ENCODE data around the gene MID2.

The MID2 gene

GRCh38 chrX:107970073-107970472 is 144.4 kb downstream of the MID2 start:
- no peak for DNase-seq

DNA sequence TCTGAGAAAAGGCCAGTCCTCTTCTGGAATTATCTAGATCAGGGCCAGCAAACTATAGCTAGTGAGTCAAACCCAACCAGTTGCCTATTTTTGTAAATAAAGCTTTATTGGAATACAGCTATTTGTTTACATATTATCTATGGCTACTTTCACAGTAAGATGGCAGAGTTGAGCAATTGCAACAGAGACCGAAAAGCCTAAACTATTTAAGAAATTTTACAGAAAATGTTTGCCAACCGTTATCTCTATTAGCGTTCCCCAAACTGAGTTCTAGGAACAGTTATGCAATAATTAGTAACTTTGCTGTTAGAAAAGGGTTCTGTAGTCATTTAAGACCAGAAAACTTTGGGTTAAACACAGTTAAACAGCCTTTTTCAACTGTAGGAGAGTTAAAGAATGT is 146.0 kb downstream of the MID2 start:
- DNase-seq, result no peak

All from fibroblast of upper back skin (primary cell).